K562 (cell line): ENCODE measurements around the gene BRD7.

ENCODE experiments used
- CBX2 ChIP-seq: fragments of 200-600 bp; sonication (generic); IDR thresholded peaks from one replicate; pipeline ENCODE4 v1.6.1; 2012; ENCODE audit warnings: mild to moderate bottlenecking, low read length, inconsistent platforms; ENCODE audit not compliant: insufficient read depth, poor library complexity, severe bottlenecking
- GABPA ChIP-seq: fragments of 200-800 bp; sonication (Bioruptor generic); conservative IDR thresholded peaks from 2 replicates; pipeline ENCODE4 v1.6.1; 2016; ENCODE audit warnings: low read depth, missing genetic modification characterization, missing compliant biosample characterization
- HDAC2 ChIP-seq: fragments of 450-650 bp; IDR thresholded peaks from 2 replicates; pipeline ENCODE4 v1.6.1; 2016; ENCODE audit warnings: mild to moderate bottlenecking
- KHSRP ChIP-seq: fragments of 450-650 bp; IDR thresholded peaks from 2 replicates; pipeline ENCODE4 v1.6.1; 2017
- NFE2 ChIP-seq: IDR thresholded peaks from 2 replicates; pipeline ENCODE4 v1.6.1; 2014; ENCODE audit warnings: antibody characterized with exemption, low read depth
- NR2C2 ChIP-seq, 2 experiments: fragments of 200-800 bp in 1 of 2; sonication (Bioruptor generic) in 1 of 2; sonication (generic) in 1 of 2; formaldehyde crosslinking in 1 of 2; IDR thresholded peaks; 2 replicates each; pipeline versions ENCODE4 v1.6.1 to v1.8.0; 2016 to 2022; ENCODE audit warnings: mild to moderate bottlenecking in 1 of 2, missing compliant biosample characterization in 1 of 2, missing genetic modification characterization in 1 of 2, missing genetic modification reagents in 1 of 2
- RBM22 ChIP-seq: fragments of 200-400 bp; formaldehyde crosslinking; IDR thresholded peaks from 2 replicates; pipeline ENCODE4 v1.6.1; 2018; ENCODE audit warnings: low read length, low read depth; ENCODE audit not compliant: poor library complexity, severe bottlenecking
- SMARCC2 ChIP-seq: fragments of 450-650 bp; IDR thresholded peaks from 2 replicates; pipeline ENCODE4 v1.6.1; 2017; ENCODE audit warnings: antibody characterized with exemption, moderate library complexity, mild to moderate bottlenecking, low read depth
- TRIM24 ChIP-seq, 2 experiments: fragments of 450-650 bp; IDR thresholded peaks; 2 replicates each; pipeline ENCODE4 v1.6.1; 2016
- YY1 ChIP-seq, 3 experiments: IDR thresholded peaks; 2 replicates each; pipeline ENCODE4 v1.6.1; 2011; ENCODE audit warnings: low read length in 2 of 3, mild to moderate bottlenecking in 2 of 3, moderate library complexity in 2 of 3, borderline replicate concordance in 1 of 3, control low read depth in 1 of 3, low read depth in 1 of 3; ENCODE audit not compliant: insufficient read depth in 3 of 3, insufficient replicate concordance in 2 of 3, control insufficient read depth in 1 of 3, insufficient read length in 1 of 3; ENCODE audit errors: extremely low read depth in 1 of 3
- ZNF121 ChIP-seq: sonication (generic); formaldehyde crosslinking; conservative IDR thresholded peaks from 2 replicates; pipeline ENCODE4 v1.8.0; 2022; ENCODE audit warnings: missing genetic modification reagents
- ZNF23 ChIP-seq: fragments of 250-450 bp; sonication (Bioruptor Pico); IDR thresholded peaks from 2 replicates; pipeline ENCODE4 v1.4.0; 2020; ENCODE audit warnings: mild to moderate bottlenecking
- TF ChIP-seq, protein P1 (sequence below): IDR thresholded peaks from 2 replicates; pipeline ENCODE4 v1.6.1; 2014; ENCODE audit warnings: antibody characterized with exemption
- TF ChIP-seq, protein P2 (sequence below): fragments of 450-650 bp; IDR thresholded peaks from 2 replicates; pipeline ENCODE4 v1.6.1; 2017; ENCODE audit warnings: mild to moderate bottlenecking, moderate library complexity

GRCh38 chr16:50414152-50414551, 45.4 kb upstream of the BRD7 start:
- TF ChIP-seq RBM22 (no peak), NFE2 (no peak), CBX2 (no peak), TRIM24 (IDR thresholded peaks at IDR 0.05) (no peak), GABPA (tag) (no peak), YY1 (IDR thresholded peaks at IDR 0.05; ENCODE audit: borderline replicate concordance in 1 of 3, control insufficient read depth in 1 of 3, extremely low read depth in 1 of 3, insufficient read depth in 3 of 3, insufficient read length in 1 of 3, insufficient replicate concordance in 2 of 3, low read depth in 1 of 3, low read length in 2 of 3) (no peak), HDAC2 (no peak), SMARCC2 (no peak), KHSRP (no peak), NR2C2 (CRISPR knock-in tag; IDR thresholded peaks at IDR 0.05) (no peak), NR2C2 (tag; IDR thresholded peaks at IDR 0.05) (no peak), ZNF23 (CRISPR knock-in tag) (no peak), ZNF121 (CRISPR knock-in tag) (no peak)
- TF ChIP-seq, protein P1, sequence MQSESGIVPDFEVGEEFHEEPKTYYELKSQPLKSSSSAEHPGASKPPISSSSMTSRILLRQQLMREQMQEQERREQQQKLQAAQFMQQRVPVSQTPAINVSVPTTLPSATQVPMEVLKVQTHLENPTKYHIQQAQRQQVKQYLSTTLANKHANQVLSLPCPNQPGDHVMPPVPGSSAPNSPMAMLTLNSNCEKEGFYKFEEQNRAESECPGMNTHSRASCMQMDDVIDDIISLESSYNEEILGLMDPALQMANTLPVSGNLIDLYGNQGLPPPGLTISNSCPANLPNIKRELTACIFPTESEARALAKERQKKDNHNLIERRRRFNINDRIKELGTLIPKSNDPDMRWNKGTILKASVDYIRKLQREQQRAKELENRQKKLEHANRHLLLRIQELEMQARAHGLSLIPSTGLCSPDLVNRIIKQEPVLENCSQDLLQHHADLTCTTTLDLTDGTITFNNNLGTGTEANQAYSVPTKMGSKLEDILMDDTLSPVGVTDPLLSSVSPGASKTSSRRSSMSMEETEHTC = no peak
- TF ChIP-seq, protein P2, sequence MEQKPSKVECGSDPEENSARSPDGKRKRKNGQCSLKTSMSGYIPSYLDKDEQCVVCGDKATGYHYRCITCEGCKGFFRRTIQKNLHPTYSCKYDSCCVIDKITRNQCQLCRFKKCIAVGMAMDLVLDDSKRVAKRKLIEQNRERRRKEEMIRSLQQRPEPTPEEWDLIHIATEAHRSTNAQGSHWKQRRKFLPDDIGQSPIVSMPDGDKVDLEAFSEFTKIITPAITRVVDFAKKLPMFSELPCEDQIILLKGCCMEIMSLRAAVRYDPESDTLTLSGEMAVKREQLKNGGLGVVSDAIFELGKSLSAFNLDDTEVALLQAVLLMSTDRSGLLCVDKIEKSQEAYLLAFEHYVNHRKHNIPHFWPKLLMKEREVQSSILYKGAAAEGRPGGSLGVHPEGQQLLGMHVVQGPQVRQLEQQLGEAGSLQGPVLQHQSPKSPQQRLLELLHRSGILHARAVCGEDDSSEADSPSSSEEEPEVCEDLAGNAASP = no peak
